Measurements from ENCODE around the gene KRT34.

The KRT34 gene

GRCh38 chr17:41332239-41332638 is 49.9 kb downstream of the KRT34 start:
- ATAC-seq: no peak
- TF ChIP-seq ARNTL (CRISPR knock-in tag; IDR thresholded peaks at IDR 0.05; ENCODE audit: borderline replicate concordance, low read depth) (no peak), ZC3H10 (CRISPR knock-in tag; IDR thresholded peaks at IDR 0.05) (no peak), ESRRG (CRISPR knock-in tag; IDR thresholded peaks at IDR 0.05) (no peak), ZNF70 (CRISPR knock-in tag; IDR thresholded peaks at IDR 0.05) (no peak), BACH2 (CRISPR knock-in tag; IDR thresholded peaks at IDR 0.05; ENCODE audit: borderline replicate concordance) (no peak), ZNF8 (CRISPR knock-in tag; IDR thresholded peaks at IDR 0.05) (no peak), TSHZ2 (CRISPR knock-in tag; IDR thresholded peaks at IDR 0.05) (no peak), SNAI2 (CRISPR knock-in tag; IDR thresholded peaks at IDR 0.05) (no peak), ZFP3 (CRISPR knock-in tag; IDR thresholded peaks at IDR 0.05) (no peak), CSRNP3 (CRISPR knock-in tag; IDR thresholded peaks at IDR 0.05) (no peak), GLIS3 (CRISPR knock-in tag; IDR thresholded peaks at IDR 0.05) (no peak), ISL1 (CRISPR knock-in tag; IDR thresholded peaks at IDR 0.05) (no peak)

GRCh38 chr17:41331606-41332005 is 50.5 kb downstream of the KRT34 start:
- no peak for ATAC-seq
- TF ChIP-seq ZC3H10 (CRISPR knock-in tag; IDR thresholded peaks at IDR 0.05) (no peak), OSR1 (CRISPR knock-in tag; IDR thresholded peaks at IDR 0.05) (no peak), TOX (CRISPR knock-in tag; IDR thresholded peaks at IDR 0.05; ENCODE audit: borderline replicate concordance) (no peak), ZFP3 (CRISPR knock-in tag; IDR thresholded peaks at IDR 0.05) (no peak), PATZ1 (CRISPR knock-in tag; IDR thresholded peaks at IDR 0.05; ENCODE audit: borderline replicate concordance) (no peak), ARNTL (CRISPR knock-in tag; IDR thresholded peaks at IDR 0.05; ENCODE audit: borderline replicate concordance, low read depth) (no peak), PPARA (CRISPR knock-in tag; IDR thresholded peaks at IDR 0.05; ENCODE audit: borderline replicate concordance) (no peak), TSHZ2 (CRISPR knock-in tag; IDR thresholded peaks at IDR 0.05) (no peak), RARB (CRISPR knock-in tag; IDR thresholded peaks at IDR 0.05) (no peak), ZFP30 (CRISPR knock-in tag; IDR thresholded peaks at IDR 0.05) (no peak), CSDC2 (CRISPR knock-in tag; IDR thresholded peaks at IDR 0.05) (no peak), ZNF565 (CRISPR knock-in tag; conservative IDR thresholded peaks at IDR 0.05; ENCODE audit: low read depth) (no peak), POU6F1 (CRISPR knock-in tag; IDR thresholded peaks at IDR 0.05; ENCODE audit: borderline replicate concordance, low read depth) (no peak), ZNF8 (CRISPR knock-in tag; IDR thresholded peaks at IDR 0.05) (no peak)

Data from SK-N-SH treated with all-trans-retinoic acid at 6 μM for 48 hours (cell line).